Epithelial cell of esophagus (primary cell): ENCODE data around the gene PXT1.
A peak's percentile ranks its signal among the peaks of the same experiment; 100 is the strongest.

Experiments
- DNase-seq: peaks from one replicate; pipeline ENCODE4 v3.0.0; 2010; ENCODE audit warnings: low read depth
- H3K4me3 ChIP-seq: 2 replicates; pipeline ENCODE4 v1.5.1; 2011; ENCODE audit warnings: mild to moderate bottlenecking, low read length, control low read depth
- CTCF ChIP-seq: IDR thresholded peaks from 2 replicates; pipeline ENCODE4 v1.5.1; 2011; ENCODE audit warnings: low read depth, mild to moderate bottlenecking, low read length, control low read depth, inconsistent platforms; ENCODE audit not compliant: insufficient read depth; ENCODE audit errors: missing control alignments

The PXT1 gene

GRCh38 chr6:36389353-36389752, 53.3 kb downstream of the PXT1 start:
- H3K4me3 ChIP-seq: no peak overlapping the region
- TF ChIP-seq CTCF: no peak
- DNase-seq: no peak

DNA sequence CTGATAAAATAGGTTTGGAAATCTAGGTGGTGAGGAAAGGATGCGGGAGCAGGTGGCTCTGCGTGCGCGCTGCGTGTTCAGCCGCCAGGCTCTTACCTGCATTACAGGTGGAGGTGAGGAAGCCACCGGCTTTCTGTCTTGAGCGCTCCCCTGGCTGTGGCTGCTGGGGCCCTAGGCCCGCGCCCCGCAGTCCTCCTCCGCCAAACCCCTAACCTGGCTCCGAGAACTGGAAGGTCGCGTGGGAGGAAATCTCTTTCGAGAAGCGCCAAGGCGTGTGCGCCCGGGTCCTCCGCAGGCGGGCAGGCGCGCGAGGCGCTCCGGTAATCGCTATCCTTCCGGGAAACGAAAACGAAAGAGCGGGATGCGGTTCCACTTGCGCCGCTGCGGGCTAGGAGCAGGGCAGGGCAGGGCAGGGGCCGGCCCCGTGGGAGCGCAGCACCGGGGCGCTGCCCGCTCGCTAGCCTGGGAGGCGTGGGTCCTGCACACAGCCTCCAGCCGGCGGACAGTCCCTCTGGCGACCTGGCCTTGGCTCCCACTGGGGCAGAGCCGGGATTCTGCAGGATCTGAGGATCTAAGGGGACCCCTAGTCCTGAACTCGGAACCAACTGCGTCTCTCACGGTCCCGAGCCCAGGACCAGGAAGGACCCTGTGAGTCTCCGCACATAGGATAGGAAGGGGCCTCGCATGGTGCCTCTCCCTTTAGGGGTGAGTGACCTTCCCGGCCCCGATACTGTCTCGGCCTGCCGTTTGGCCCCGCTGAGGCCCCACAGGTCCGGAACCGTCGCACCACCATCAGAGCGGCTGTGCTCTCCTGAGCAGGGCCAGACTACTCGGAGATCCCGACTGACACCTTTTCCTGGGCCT, 55.0 kb downstream of the PXT1 start, which contains the start of gene ETV7:
Gene ETV7 (minus strand): TSS at position 230 of the 864 bp plus-strand sequence. CDS start 128 bp downstream, at position 102.
- no peak for TF ChIP-seq CTCF
- DNase-seq: peak; percentile 33
- H3K4me3 ChIP-seq: peak within 1 kb of the TSS; percentile 55

- TF ChIP-seq CTCF: no peak
- peak overlapping the region; percentile 55 for H3K4me3 ChIP-seq
- peak; percentile 53 for DNase-seq
Observed at GRCh38 chr6:36386495-36387439, 55.9 kb downstream of the PXT1 start.

- no peak overlapping the region for H3K4me3 ChIP-seq
- no peak for DNase-seq
- no peak for TF ChIP-seq CTCF
Observed at GRCh38 chr6:36384095-36384494, 58.6 kb downstream of the PXT1 start.

- peak; percentile 37 for DNase-seq
- TF ChIP-seq CTCF: no peak
- H3K4me3 ChIP-seq: no peak overlapping the region
Observed at GRCh38 chr6:36383606-36384005, 59.0 kb downstream of the PXT1 start.

DNA sequence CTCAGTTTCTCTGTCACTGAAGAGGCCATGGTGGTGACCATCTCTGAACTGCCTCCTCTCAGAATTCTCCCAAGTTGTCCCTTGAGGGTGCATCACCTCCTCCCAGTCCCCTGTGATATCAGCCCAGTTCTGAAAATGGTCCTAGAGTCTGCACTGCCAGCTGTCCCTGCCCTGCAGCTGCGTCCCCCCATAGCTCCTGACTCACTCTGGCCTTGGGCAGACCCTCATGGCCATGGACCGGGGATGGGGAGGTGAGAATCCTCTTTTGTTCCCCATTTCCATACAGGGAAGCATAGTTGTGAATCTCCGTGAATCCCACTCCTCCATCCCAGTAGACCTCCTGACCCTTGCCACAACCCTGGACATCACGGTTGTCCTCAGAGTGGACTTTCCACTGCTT, 59.7 kb downstream of the PXT1 start:
- no peak for TF ChIP-seq CTCF
- no peak overlapping the region for H3K4me3 ChIP-seq
- no peak for DNase-seq
